ENCODE data around the gene PAX5.

The PAX5 gene

GRCh38 chr9:36923025-36923625 lies 110.9 kb downstream of the PAX5 start:
- TF ChIP-seq GATA1 (IDR thresholded peaks at IDR 0.05; ENCODE audit: low read depth, low read length), result no peak
- no peak for TF ChIP-seq POLR2A (IDR thresholded peaks at IDR 0.05; ENCODE audit: low read length)
- DNase-seq, result no peak

- DNase-seq, result no peak
- no peak for TF ChIP-seq POLR2A (IDR thresholded peaks at IDR 0.05; ENCODE audit: low read length)
- no peak for TF ChIP-seq GATA1 (IDR thresholded peaks at IDR 0.05; ENCODE audit: low read depth, low read length)
Measured at GRCh38 chr9:36922548-36922947, 111.5 kb downstream of the PAX5 start.

- no peak for DNase-seq
- no peak for TF ChIP-seq GATA1 (IDR thresholded peaks at IDR 0.05; ENCODE audit: low read depth, low read length)
- no peak for TF ChIP-seq POLR2A (IDR thresholded peaks at IDR 0.05; ENCODE audit: low read length)
Measured at GRCh38 chr9:36914212-36914577, 119.9 kb downstream of the PAX5 start.

- TF ChIP-seq POLR2A (IDR thresholded peaks at IDR 0.05; ENCODE audit: low read length), result no peak
- TF ChIP-seq GATA1 (IDR thresholded peaks at IDR 0.05; ENCODE audit: low read depth, low read length), result no peak
- no peak for DNase-seq
Measured at GRCh38 chr9:36913393-36914211, 120.5 kb downstream of the PAX5 start.

GRCh38 chr9:36912620-36913019 lies 121.4 kb downstream of the PAX5 start:
- TF ChIP-seq GATA1 (IDR thresholded peaks at IDR 0.05; ENCODE audit: low read depth, low read length) (no peak), POLR2A (IDR thresholded peaks at IDR 0.05; ENCODE audit: low read length) (no peak)
- DNase-seq, result no peak

GRCh38 chr9:36911601-36912412 lies 122.3 kb downstream of the PAX5 start:
- no peak for DNase-seq
- TF ChIP-seq POLR2A (IDR thresholded peaks at IDR 0.05; ENCODE audit: low read length), result no peak
- no peak for TF ChIP-seq GATA1 (IDR thresholded peaks at IDR 0.05; ENCODE audit: low read depth, low read length)

GRCh38 chr9:36911037-36911436 lies 123.0 kb downstream of the PAX5 start:
- no peak for DNase-seq
- TF ChIP-seq POLR2A (IDR thresholded peaks at IDR 0.05; ENCODE audit: low read length), result no peak
- no peak for TF ChIP-seq GATA1 (IDR thresholded peaks at IDR 0.05; ENCODE audit: low read depth, low read length)

- no peak for DNase-seq
- TF ChIP-seq POLR2A (IDR thresholded peaks at IDR 0.05; ENCODE audit: low read length) (no peak), GATA1 (IDR thresholded peaks at IDR 0.05; ENCODE audit: low read depth, low read length) (no peak)
Measured at GRCh38 chr9:36906492-36906891, 127.6 kb downstream of the PAX5 start.

GRCh38 chr9:36905101-36906066 lies 128.7 kb downstream of the PAX5 start:
- no peak for DNase-seq
- TF ChIP-seq POLR2A (IDR thresholded peaks at IDR 0.05; ENCODE audit: low read length) (no peak), GATA1 (IDR thresholded peaks at IDR 0.05; ENCODE audit: low read depth, low read length) (no peak)

- no peak for TF ChIP-seq POLR2A (IDR thresholded peaks at IDR 0.05; ENCODE audit: low read length)
- TF ChIP-seq GATA1 (IDR thresholded peaks at IDR 0.05; ENCODE audit: low read depth, low read length), result no peak
Measured at GRCh38 chr9:36903541-36904435, 130.3 kb downstream of the PAX5 start.

GRCh38 chr9:36902861-36903524 lies 131.1 kb downstream of the PAX5 start:
- TF ChIP-seq POLR2A (IDR thresholded peaks at IDR 0.05; ENCODE audit: low read length), result no peak
- no peak for TF ChIP-seq GATA1 (IDR thresholded peaks at IDR 0.05; ENCODE audit: low read depth, low read length)
- no peak for DNase-seq

More at GRCh38 chr9:36903541-36904435, 130.3 kb downstream of the PAX5 start:
- peak; percentile 65 to 76 for DNase-seq
